ENCODE results near the gene INTS12. TPM values are rescaled to one million over a fixed set of nuclear protein-coding genes. Genes with fewer than 3 reads are reported as not detected.

INTS12 gene
- total and polyA plus RNA-seq, 2 experiments from 2014 or later: 12.6 to 15.3 TPM

DNA sequence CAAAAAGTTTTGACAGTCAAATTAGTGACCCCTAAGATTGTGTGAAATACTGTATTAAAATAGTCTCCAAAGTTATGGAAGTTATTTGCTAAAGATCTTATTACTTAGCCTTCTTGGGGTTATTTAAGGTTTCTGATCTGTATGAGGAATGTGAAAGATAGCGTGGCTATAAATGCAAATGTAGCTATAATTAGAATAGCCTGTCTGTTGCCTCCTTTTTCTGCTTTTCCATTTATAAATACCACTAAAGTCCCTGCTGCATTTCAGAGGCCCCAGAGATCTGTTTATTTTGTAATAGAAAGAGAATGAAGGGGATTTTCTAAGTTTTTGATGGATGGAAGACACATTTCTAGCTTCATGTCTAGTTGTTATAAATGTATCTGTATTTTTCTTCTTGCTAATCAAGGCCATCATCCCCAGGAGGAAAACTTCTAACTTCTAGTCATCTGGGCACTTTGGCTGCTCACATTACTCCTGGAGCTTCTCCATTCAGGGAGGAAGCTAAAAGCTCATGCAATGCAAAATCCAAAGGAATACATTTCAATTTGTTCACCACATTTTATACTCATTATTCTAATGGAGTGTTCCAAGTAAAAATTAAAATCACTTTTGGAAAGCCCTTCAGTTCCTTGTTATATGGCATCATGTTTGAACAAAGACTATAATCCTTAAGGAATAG is 73.9 kb downstream of the INTS12 start (continued):
- TF ChIP-seq, protein P1, sequence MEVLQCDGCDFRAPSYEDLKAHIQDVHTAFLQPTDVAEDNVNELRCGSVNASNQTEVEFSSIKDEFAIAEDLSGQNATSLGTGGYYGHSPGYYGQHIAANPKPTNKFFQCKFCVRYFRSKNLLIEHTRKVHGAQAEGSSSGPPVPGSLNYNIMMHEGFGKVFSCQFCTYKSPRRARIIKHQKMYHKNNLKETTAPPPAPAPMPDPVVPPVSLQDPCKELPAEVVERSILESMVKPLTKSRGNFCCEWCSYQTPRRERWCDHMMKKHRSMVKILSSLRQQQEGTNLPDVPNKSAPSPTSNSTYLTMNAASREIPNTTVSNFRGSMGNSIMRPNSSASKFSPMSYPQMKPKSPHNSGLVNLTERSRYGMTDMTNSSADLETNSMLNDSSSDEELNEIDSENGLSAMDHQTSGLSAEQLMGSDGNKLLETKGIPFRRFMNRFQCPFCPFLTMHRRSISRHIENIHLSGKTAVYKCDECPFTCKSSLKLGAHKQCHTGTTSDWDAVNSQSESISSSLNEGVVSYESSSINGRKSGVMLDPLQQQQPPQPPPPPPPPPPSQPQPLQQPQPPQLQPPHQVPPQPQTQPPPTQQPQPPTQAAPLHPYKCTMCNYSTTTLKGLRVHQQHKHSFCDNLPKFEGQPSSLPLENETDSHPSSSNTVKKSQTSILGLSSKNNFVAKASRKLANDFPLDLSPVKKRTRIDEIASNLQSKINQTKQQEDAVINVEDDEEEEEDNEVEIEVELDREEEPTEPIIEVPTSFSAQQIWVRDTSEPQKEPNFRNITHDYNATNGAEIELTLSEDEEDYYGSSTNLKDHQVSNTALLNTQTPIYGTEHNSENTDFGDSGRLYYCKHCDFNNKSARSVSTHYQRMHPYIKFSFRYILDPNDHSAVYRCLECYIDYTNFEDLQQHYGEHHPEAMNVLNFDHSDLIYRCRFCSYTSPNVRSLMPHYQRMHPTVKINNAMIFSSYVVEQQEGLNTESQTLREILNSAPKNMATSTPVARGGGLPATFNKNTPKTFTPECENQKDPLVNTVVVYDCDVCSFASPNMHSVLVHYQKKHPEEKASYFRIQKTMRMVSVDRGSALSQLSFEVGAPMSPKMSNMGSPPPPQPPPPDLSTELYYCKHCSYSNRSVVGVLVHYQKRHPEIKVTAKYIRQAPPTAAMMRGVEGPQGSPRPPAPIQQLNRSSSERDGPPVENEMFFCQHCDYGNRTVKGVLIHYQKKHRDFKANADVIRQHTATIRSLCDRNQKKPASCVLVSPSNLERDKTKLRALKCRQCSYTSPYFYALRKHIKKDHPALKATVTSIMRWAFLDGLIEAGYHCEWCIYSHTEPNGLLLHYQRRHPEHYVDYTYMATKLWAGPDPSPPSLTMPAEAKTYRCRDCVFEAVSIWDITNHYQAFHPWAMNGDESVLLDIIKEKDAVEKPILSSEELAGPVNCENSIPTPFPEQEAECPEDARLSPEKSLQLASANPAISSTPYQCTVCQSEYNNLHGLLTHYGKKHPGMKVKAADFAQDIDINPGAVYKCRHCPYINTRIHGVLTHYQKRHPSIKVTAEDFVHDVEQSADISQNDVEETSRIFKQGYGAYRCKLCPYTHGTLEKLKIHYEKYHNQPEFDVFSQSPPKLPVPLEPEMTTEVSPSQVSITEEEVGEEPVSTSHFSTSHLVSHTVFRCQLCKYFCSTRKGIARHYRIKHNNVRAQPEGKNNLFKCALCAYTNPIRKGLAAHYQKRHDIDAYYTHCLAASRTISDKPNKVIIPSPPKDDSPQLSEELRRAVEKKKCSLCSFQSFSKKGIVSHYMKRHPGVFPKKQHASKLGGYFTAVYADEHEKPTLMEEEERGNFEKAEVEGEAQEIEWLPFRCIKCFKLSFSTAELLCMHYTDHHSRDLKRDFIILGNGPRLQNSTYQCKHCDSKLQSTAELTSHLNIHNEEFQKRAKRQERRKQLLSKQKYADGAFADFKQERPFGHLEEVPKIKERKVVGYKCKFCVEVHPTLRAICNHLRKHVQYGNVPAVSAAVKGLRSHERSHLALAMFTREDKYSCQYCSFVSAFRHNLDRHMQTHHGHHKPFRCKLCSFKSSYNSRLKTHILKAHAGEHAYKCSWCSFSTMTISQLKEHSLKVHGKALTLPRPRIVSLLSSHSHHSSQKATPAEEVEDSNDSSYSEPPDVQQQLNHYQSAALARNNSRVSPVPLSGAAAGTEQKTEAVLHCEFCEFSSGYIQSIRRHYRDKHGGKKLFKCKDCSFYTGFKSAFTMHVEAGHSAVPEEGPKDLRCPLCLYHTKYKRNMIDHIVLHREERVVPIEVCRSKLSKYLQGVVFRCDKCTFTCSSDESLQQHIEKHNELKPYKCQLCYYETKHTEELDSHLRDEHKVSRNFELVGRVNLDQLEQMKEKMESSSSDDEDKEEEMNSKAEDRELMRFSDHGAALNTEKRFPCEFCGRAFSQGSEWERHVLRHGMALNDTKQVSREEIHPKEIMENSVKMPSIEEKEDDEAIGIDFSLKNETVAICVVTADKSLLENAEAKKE (CRISPR knock-in tag; IDR thresholded peaks at IDR 0.05): no peak
- TF ChIP-seq CREB1 (CRISPR knock-in tag; IDR thresholded peaks at IDR 0.05; ENCODE audit: low read depth) (no peak), STAT1 (IDR thresholded peaks at IDR 0.05; ENCODE audit: unreplicated experiment) (no peak), JUNB (IDR thresholded peaks at IDR 0.05; ENCODE audit: unreplicated experiment) (no peak), EZH2 (IDR thresholded peaks at IDR 0.05; ENCODE audit: low read depth, unreplicated experiment) (no peak)

DNA sequence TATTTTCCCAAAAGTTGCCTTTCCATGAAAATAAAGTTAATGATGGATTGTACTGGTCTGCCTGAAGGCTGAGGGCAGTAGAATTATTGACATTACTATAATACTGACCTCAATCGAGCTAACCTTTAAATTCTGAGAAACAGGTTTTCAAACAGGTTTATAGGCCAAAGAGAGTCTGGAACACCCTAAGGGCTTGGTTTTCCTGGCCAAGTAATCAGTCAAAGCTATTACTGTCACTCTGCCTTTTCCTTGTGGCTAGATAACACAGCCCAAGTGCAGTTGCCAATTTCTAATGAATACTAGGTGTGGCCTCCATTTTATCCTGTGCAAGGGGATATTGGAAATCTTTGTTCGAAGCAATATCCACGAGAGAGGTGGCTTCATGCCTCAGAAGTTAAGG is 75.2 kb downstream of the INTS12 start:
- H3K4me2 ChIP-seq: no peak overlapping the region
- H3K4me1 ChIP-seq (ENCODE audit: insufficient read depth): no peaks in the 10 kb centered on the region; the same call in 1 of the 2 replicates
- Mint-ChIP-seq H3K9me3 (no peaks in the 10 kb centered on the region), H3K4me1 (peaks cover 19% of the 10 kb centered on the region), H3K27me3 (ENCODE audit: insufficient read depth, low read depth, poor library complexity) (peaks cover 2% of the 10 kb centered on the region), H3K36me3 (ENCODE audit: low read depth) (no peaks in the 10 kb centered on the region), H3K4me3 (no peak overlapping the region), H3K27ac (no peak overlapping the region)
- no peaks in the 10 kb centered on the region for H3K27me3 ChIP-seq (ENCODE audit: insufficient read depth)
- H3F3A ChIP-seq (replicated peaks; ENCODE audit: low read depth): no peaks in the 10 kb centered on the region
- TF ChIP-seq CREB1 (CRISPR knock-in tag; IDR thresholded peaks at IDR 0.05; ENCODE audit: low read depth): no peak
- no peak for TF ChIP-seq POLR2AphosphoS5 (IDR thresholded peaks at IDR 0.05; ENCODE audit: low read depth)
- no peak for TF ChIP-seq STAT1 (IDR thresholded peaks at IDR 0.05; ENCODE audit: unreplicated experiment)
- H3K4me3 ChIP-seq: no peak overlapping the region
- H3K27ac ChIP-seq (ENCODE audit: low read depth): no peak overlapping the region
- DNase-seq (ENCODE audit: low spot score) (no peak), ATAC-seq (no peak)
- H3K9me2 ChIP-seq (ENCODE audit: insufficient read depth): no peaks in the 10 kb centered on the region
- no peaks in the 10 kb centered on the region for H4K20me1 ChIP-seq (replicated peaks; ENCODE audit: insufficient read depth)
- no peaks in the 10 kb centered on the region for H3K79me2 ChIP-seq (replicated peaks; ENCODE audit: insufficient read depth)
- H3K36me3 ChIP-seq (ENCODE audit: insufficient read depth): no peaks in the 10 kb centered on the region
- no peak overlapping the region for H2AFZ ChIP-seq

Other genes with a start within 250 kb of the INTS12 start
- gene PPA2, start 234.6 kb downstream of the INTS12 start, total RNA-seq (2014; rRNA removed; shearing (Covaris generic)): 50.3 and 58.4 TPM in 2 replicates
- 63.7 and 73.1 TPM in 2 replicates for gene PPA2, start 234.6 kb downstream of the INTS12 start, polyA plus RNA-seq (2016; fragmentation: Nextera tagmentation; extraction: Ambion mirVana)
- gene ARHGEF38, start 156.1 kb downstream of the INTS12 start, total RNA-seq (2014; rRNA removed; shearing (Covaris generic)): not detected in 2 replicates
- gene ARHGEF38, start 156.1 kb downstream of the INTS12 start, polyA plus RNA-seq (2016; fragmentation: Nextera tagmentation; extraction: Ambion mirVana): 0.58 TPM in 1 of 2 replicates, not detected in the other
- gene GSTCD, start 95 bp upstream of the INTS12 start, total RNA-seq (2014; rRNA removed; shearing (Covaris generic)): 34.3 and 39.1 TPM in 2 replicates
- gene GSTCD, start 95 bp upstream of the INTS12 start, polyA plus RNA-seq (2016; fragmentation: Nextera tagmentation; extraction: Ambion mirVana): 7.9 and 11.3 TPM in 2 replicates
- gene NPNT, start 186.8 kb upstream of the INTS12 start, total RNA-seq (2014; rRNA removed; shearing (Covaris generic)): 1.4 and 3.1 TPM in 2 replicates
- 1.4 and 1.9 TPM in 2 replicates for gene NPNT, start 186.8 kb upstream of the INTS12 start, polyA plus RNA-seq (2016; fragmentation: Nextera tagmentation; extraction: Ambion mirVana)

Measured in GM23338 (cell line).